CD8-positive, alpha-beta memory T cell (primary cell): ENCODE measurements around the gene MTA1. TPM values are rescaled to one million over a fixed set of nuclear protein-coding genes. Genes with fewer than 3 reads are reported as not detected.
A peak's percentile ranks its signal among the peaks of the same experiment; 100 is the strongest.

ENCODE experiments used
- CTCF ChIA-PET: fragments of 350-600 bp; sonication (Branson Sonifier 250); formaldehyde crosslinking; loops from one replicate; lab custom pipeline; 2021; ENCODE audit warnings: antibody characterized with exemption; lab: Charles Lee
- POLR2A ChIA-PET: fragments of 350-600 bp; sonication (Branson Sonifier 250); formaldehyde crosslinking; loops from one replicate; lab custom pipeline; 2021; ENCODE audit warnings: antibody characterized with exemption; lab: Charles Lee
- DNase-seq, 5 donors: peaks; one replicate each; pipeline versions ENCODE4 v3.0.0 to v3.0.0-alpha.2; 2020 to 2022; ENCODE audit warnings: mixed read lengths in 1 of 5
- H3K27ac ChIP-seq: one replicate; pipeline ENCODE4 v1.7.0; 2013; ENCODE audit warnings: low read depth, mild to moderate bottlenecking, low read length, moderate library complexity
- H3K27me3 ChIP-seq: 2 replicates; pipeline ENCODE4 v1.7.0; 2013; ENCODE audit warnings: low read length, mild to moderate bottlenecking; ENCODE audit not compliant: insufficient read depth, poor library complexity, severe bottlenecking
- H3K36me3 ChIP-seq: 2 replicates; pipeline ENCODE4 v1.7.0; 2013; ENCODE audit warnings: mild to moderate bottlenecking, low read length, moderate library complexity; ENCODE audit not compliant: insufficient read depth
- H3K4me1 ChIP-seq: 2 replicates; pipeline ENCODE4 v1.7.0; 2013; ENCODE audit warnings: mild to moderate bottlenecking, low read length, moderate library complexity; ENCODE audit not compliant: insufficient read depth
- H3K4me3 ChIP-seq: 2 replicates; pipeline ENCODE4 v1.7.0; 2013; ENCODE audit warnings: mild to moderate bottlenecking, low read length
- H3K9me3 ChIP-seq: 2 replicates; pipeline ENCODE4 v1.7.0; 2013; ENCODE audit warnings: mild to moderate bottlenecking, low read length
- H3K27ac Mint-ChIP-seq, 8 donors: one replicate each; pipeline ENCODE4 v1.8.0; 2020 to 2021; ENCODE audit warnings: mixed read lengths in 8 of 8, mild to moderate bottlenecking in 6 of 8, inconsistent platforms in 3 of 8, moderate library complexity in 3 of 8
- H3K27me3 Mint-ChIP-seq, 2 donors: one replicate each; pipeline ENCODE4 v1.8.0; 2020 to 2021; ENCODE audit warnings: mixed read lengths in 2 of 2, mild to moderate bottlenecking in 1 of 2, moderate library complexity in 1 of 2
- H3K36me3 Mint-ChIP-seq, 3 donors: one replicate each; pipeline ENCODE4 v1.8.0; 2020 to 2021; ENCODE audit warnings: mixed read lengths in 3 of 3, inconsistent platforms in 1 of 3, mild to moderate bottlenecking in 1 of 3
- H3K4me1 Mint-ChIP-seq, 3 donors: one replicate each; pipeline ENCODE4 v1.8.0; 2020 to 2021; ENCODE audit warnings: mixed read lengths in 3 of 3, inconsistent platforms in 1 of 3, mild to moderate bottlenecking in 1 of 3
- H3K4me3 Mint-ChIP-seq, 7 donors: one replicate each; pipeline ENCODE4 v1.8.0; 2020 to 2021; ENCODE audit warnings: mixed read lengths in 7 of 7, mild to moderate bottlenecking in 6 of 7, moderate library complexity in 4 of 7, inconsistent platforms in 2 of 7
- H3K9me3 Mint-ChIP-seq, 5 donors: one replicate each; pipeline ENCODE4 v1.8.0; 2020 to 2022; ENCODE audit warnings: mixed read lengths in 5 of 5, mild to moderate bottlenecking in 3 of 5, moderate library complexity in 2 of 5, inconsistent platforms in 1 of 5
- polyA plus RNA-seq: library from polyadenylated mRNA; unstranded; fragments of 300-500 nt; fragmentation: Illumina TruSeq; gene quantifications from one replicate; pipeline ENCODE4 v1.2.3, GENCODE V29; 2021
- total RNA-seq, 2 experiments: library from RNA; stranded (reverse); gene quantifications; one replicate each; pipeline ENCODE4 v1.2.3, GENCODE V29; 2021

The MTA1 gene
- total and polyA plus RNA-seq, 3 experiments from 2014 or later: 6.1 to 129 (median 124) TPM

- no peaks in the 10 kb centered on the region for H3K9me3 Mint-ChIP-seq
- peaks cover 12% of the 10 kb centered on the region for H3K4me1 ChIP-seq
- H3K36me3 Mint-ChIP-seq: peaks cover 0 to 13% (median 1%) of the 10 kb centered on the region in 3 donors
- H3K27ac ChIP-seq: no peak overlapping the region
- no peaks in the 10 kb centered on the region for H3K27me3 ChIP-seq
- POLR2A ChIA-PET: no interaction called here
- DNase-seq: no peak
- H3K4me3 Mint-ChIP-seq: no peak overlapping the region
- peaks cover 8 to 9% (median 8%) of the 10 kb centered on the region in 3 donors for H3K4me1 Mint-ChIP-seq
- no peaks in the 10 kb centered on the region for H3K9me3 ChIP-seq
- H3K36me3 ChIP-seq: no peaks in the 10 kb centered on the region
- no peak overlapping the region for H3K4me3 ChIP-seq
- no peaks in the 10 kb centered on the region for H3K27me3 Mint-ChIP-seq
- CTCF ChIA-PET: interaction anchor here (1.1 to 1.3 kb wide), 3 partner anchors 28 to 111 kb away, joined by 3 to 4 read pairs (median 4); no protein-coding TSS in a partner anchor
- no peak overlapping the region for H3K27ac Mint-ChIP-seq
Observed at GRCh38 chr14:105378873-105379685, 40.5 kb upstream of the MTA1 start.

DNA sequence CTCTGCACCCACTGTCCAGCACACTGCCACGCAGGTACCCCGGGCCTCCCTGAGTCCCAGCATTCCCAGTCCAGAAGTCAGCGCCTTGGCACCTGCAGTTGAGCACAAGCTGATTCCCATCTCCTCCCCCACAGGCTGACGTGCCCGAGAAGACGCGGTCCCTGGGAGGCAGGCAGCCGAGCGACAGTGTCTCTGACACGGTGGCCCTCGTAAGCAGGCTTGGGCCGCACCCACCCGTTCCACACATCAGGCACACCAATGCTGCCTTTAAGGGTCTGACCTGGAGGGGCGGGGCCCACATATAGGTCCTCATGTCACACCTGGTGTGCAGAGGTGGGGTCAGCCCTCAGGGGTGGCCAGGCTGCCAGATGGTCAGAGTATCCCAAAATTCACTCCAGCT is 39.7 kb upstream of the MTA1 start:
- peaks cover 0 to 15% (median 1%) of the 10 kb centered on the region in 3 donors for H3K36me3 Mint-ChIP-seq
- no peaks in the 10 kb centered on the region for H3K36me3 ChIP-seq
- no peaks in the 10 kb centered on the region for H3K27me3 ChIP-seq
- H3K27me3 Mint-ChIP-seq: no peaks in the 10 kb centered on the region
- H3K4me1 Mint-ChIP-seq: peaks cover 8 to 9% (median 8%) of the 10 kb centered on the region in 3 donors
- H3K4me3 Mint-ChIP-seq: no peak overlapping the region
- no peak for DNase-seq
- H3K9me3 ChIP-seq: no peaks in the 10 kb centered on the region
- H3K4me1 ChIP-seq: peaks cover 12% of the 10 kb centered on the region
- H3K9me3 Mint-ChIP-seq: no peaks in the 10 kb centered on the region
- no peak overlapping the region for H3K4me3 ChIP-seq
- POLR2A ChIA-PET: no interaction called here
- CTCF ChIA-PET: interaction anchor here (1.1 to 1.3 kb wide), 3 partner anchors 28 to 110 kb away, joined by 3 to 4 read pairs (median 4); no protein-coding TSS in a partner anchor
- H3K27ac Mint-ChIP-seq: no peak overlapping the region
- no peak overlapping the region for H3K27ac ChIP-seq

DNA sequence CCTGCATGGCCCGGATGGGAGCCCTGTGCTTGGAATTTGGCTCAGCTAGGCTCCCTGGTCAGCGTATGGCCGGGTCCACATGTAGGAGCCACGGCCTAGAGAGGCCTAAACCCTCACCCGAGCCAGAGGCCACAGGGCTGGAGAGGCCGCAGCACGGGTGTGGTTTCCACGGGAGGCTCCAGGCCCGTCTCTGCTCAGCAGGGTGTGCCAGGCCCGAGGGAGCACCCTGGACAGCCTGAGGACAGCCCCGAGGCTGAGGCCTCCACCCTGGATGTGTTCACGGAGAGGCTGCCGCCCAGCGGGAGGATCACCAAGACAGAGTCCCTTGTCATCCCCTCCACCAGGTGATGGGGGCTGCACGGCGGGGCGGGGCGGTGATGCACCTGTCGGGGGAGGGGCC is 38.9 kb upstream of the MTA1 start:
- DNase-seq: no peak
- no peaks in the 10 kb centered on the region for H3K9me3 Mint-ChIP-seq
- Histone ChIP-seq H3K27me3 (no peaks in the 10 kb centered on the region), H3K27ac (no peak overlapping the region), H3K4me1 (peaks cover 8% of the 10 kb centered on the region), H3K9me3 (no peaks in the 10 kb centered on the region), H3K36me3 (no peaks in the 10 kb centered on the region), H3K4me3 (no peak overlapping the region)
- H3K36me3 Mint-ChIP-seq: peaks cover 0 to 15% (median 1%) of the 10 kb centered on the region in 3 donors
- POLR2A ChIA-PET: no interaction called here
- no peaks in the 10 kb centered on the region for H3K27me3 Mint-ChIP-seq
- H3K27ac Mint-ChIP-seq: no peak overlapping the region
- CTCF ChIA-PET: interaction anchor here (1.0 kb wide), 1 partner anchor 109 kb away, joined by 3 read pairs; no protein-coding TSS in a partner anchor
- no peak overlapping the region for H3K4me3 Mint-ChIP-seq
- peaks cover 3 to 5% (median 4%) of the 10 kb centered on the region in 3 donors for H3K4me1 Mint-ChIP-seq

GRCh38 chr14:105381446-105382342 is 37.9 kb upstream of the MTA1 start:
- no peaks in the 10 kb centered on the region for H3K4me1 Mint-ChIP-seq
- ChIA-PET CTCF (interaction anchor here (1.0 kb wide), 1 partner anchor 108 kb away, joined by 3 read pairs; no protein-coding TSS in a partner anchor), POLR2A (no interaction called here)
- DNase-seq: peak in 1 of 5 donors; percentile 35
- H3K27me3 Mint-ChIP-seq: no peaks in the 10 kb centered on the region
- Histone ChIP-seq H3K36me3 (no peaks in the 10 kb centered on the region), H3K27me3 (no peaks in the 10 kb centered on the region), H3K4me3 (no peak overlapping the region), H3K27ac (no peak overlapping the region), H3K9me3 (no peaks in the 10 kb centered on the region), H3K4me1 (no peaks in the 10 kb centered on the region)
- peaks cover 0 to 15% (median 1%) of the 10 kb centered on the region in 3 donors for H3K36me3 Mint-ChIP-seq
- peak overlapping the region in 1 of 8 donors; percentile 58 for H3K27ac Mint-ChIP-seq
- H3K4me3 Mint-ChIP-seq: no peak overlapping the region
- no peaks in the 10 kb centered on the region for H3K9me3 Mint-ChIP-seq

DNA sequence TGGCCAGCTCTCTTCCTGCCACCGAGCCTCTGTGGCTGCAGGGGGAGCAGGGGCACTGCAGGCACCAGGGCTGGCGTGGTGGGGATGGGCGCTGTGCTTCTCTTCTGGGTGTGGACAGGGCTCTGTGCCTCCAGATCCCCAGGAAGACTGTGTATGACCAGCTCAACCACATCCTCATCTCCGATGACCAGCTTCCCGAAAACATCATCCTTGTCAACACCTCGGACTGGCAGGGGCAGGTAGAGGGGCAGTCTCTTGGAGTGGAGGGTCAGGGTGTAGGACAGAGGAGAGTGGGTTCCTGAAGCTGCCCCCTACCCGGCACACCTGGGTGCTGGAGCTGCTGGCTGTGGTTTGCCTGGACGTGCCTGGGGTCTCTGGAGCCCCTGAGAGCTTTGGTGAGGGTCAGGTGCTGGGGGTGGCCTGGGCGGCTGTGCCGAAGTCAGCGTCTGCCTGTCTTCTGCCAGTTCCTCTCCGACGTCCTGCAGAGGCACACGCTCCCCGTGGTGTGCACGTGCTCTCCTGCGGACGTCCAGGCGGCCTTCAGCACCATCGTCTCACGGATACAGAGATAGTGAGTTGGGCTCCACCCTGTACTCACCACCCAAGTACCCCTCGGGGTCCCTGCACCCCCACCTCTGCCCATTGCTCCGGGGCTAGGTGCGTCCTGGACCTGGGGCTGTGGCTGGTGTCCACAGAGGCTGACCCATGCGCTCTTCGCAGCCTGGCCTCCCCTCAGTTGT is 37.1 kb upstream of the MTA1 start:
- Mint-ChIP-seq H3K9me3 (no peaks in the 10 kb centered on the region), H3K4me1 (no peaks in the 10 kb centered on the region), H3K4me3 (no peak overlapping the region), H3K27me3 (no peaks in the 10 kb centered on the region), H3K27ac (peak overlapping the region in 1 of 8 donors; percentile 38), H3K36me3 (peaks cover 0 to 15% (median 1%) of the 10 kb centered on the region in 3 donors)
- Histone ChIP-seq H3K9me3 (no peaks in the 10 kb centered on the region), H3K27ac (no peak overlapping the region), H3K4me3 (no peak overlapping the region), H3K4me1 (no peaks in the 10 kb centered on the region), H3K36me3 (no peaks in the 10 kb centered on the region), H3K27me3 (no peaks in the 10 kb centered on the region)
- peak in 1 of 5 donors; percentile 45 for DNase-seq
- CTCF ChIA-PET: no interaction called here
- POLR2A ChIA-PET: no interaction called here

GRCh38 chr14:105383083-105383730 is 36.4 kb upstream of the MTA1 start:
- no peak overlapping the region for H3K4me3 ChIP-seq
- peak in 1 of 5 donors; percentile 24 for DNase-seq
- no peaks in the 10 kb centered on the region for H3K27me3 ChIP-seq
- Mint-ChIP-seq H3K27ac (no peak overlapping the region), H3K36me3 (peaks cover 0 to 15% (median 1%) of the 10 kb centered on the region in 3 donors), H3K4me1 (no peaks in the 10 kb centered on the region), H3K4me3 (no peak overlapping the region), H3K9me3 (no peaks in the 10 kb centered on the region), H3K27me3 (no peaks in the 10 kb centered on the region)
- no peaks in the 10 kb centered on the region for H3K36me3 ChIP-seq
- POLR2A ChIA-PET: no interaction called here
- no peaks in the 10 kb centered on the region for H3K9me3 ChIP-seq
- H3K27ac ChIP-seq: no peak overlapping the region
- no peaks in the 10 kb centered on the region for H3K4me1 ChIP-seq
- CTCF ChIA-PET: no interaction called here

GRCh38 chr14:105384041-105384557 is 35.5 kb upstream of the MTA1 start:
- H3K27ac ChIP-seq: no peak overlapping the region
- H3K4me1 ChIP-seq: no peaks in the 10 kb centered on the region
- ChIA-PET CTCF (interaction anchor here (1.7 kb wide), 1 partner anchor 13 kb away, joined by 5 read pairs; no protein-coding TSS in a partner anchor), POLR2A (no interaction called here)
- H3K27me3 Mint-ChIP-seq: no peaks in the 10 kb centered on the region
- no peak overlapping the region for H3K4me3 Mint-ChIP-seq
- peaks cover 0 to 15% (median 1%) of the 10 kb centered on the region in 3 donors for H3K36me3 Mint-ChIP-seq
- H3K9me3 Mint-ChIP-seq: no peaks in the 10 kb centered on the region
- H3K27ac Mint-ChIP-seq: no peak overlapping the region
- no peaks in the 10 kb centered on the region for H3K27me3 ChIP-seq
- H3K9me3 ChIP-seq: no peaks in the 10 kb centered on the region
- no peaks in the 10 kb centered on the region for H3K4me1 Mint-ChIP-seq
- H3K4me3 ChIP-seq: no peak overlapping the region
- H3K36me3 ChIP-seq: no peaks in the 10 kb centered on the region
- peak in 1 of 5 donors; percentile 43 for DNase-seq
